ENCODE data around the gene TGFBI.

The TGFBI gene

DNA sequence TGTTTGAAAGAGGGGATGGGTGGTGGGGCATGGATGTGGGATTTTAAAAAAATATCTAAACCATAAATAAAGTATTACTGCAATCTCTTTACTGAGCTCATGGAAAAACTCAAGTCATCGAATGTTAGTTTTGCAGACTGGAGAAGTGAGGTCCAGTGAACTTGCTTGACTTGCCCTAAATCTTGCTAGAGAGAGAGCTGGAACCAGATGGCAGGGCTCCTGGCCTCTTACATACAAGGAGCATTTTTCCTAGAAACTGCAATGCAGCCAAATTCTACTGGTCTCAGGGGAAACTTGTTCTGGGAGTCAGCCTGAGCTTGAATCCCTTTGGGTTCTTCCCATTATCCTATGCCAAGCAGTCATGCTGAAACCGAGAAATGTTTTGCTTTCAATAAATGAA is 2.9 kb upstream of the TGFBI start:
- DNase-seq (ENCODE audit: low read depth in 2 of 2, low spot score in 1 of 2) = no peak

- DNase-seq (ENCODE audit: low read depth in 2 of 2, low spot score in 1 of 2) = no peak
These were observed 2.2 kb upstream of the TGFBI start for GRCh38 chr5:136026636-136027035.

DNA sequence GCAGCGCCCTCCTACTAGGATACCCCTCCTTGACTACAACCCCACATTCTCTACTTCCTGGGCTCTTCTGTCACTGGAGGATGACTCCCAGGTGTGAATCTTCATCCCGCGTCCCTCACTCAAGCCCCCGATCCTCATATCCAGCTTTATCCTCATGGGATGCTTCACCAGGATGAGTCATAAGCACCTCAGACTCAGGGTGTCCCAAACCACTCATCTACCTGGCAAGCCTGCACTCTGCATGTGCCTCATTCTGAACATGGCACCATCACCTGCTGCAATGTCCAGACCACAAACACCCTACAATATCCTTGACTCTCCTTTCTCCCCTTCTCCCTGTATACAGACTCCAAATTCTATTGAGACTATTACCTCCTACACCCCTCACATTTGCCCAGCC is 1.5 kb upstream of the TGFBI start:
- no peak for DNase-seq (ENCODE audit: low read depth in 2 of 2, low spot score in 1 of 2)

DNA sequence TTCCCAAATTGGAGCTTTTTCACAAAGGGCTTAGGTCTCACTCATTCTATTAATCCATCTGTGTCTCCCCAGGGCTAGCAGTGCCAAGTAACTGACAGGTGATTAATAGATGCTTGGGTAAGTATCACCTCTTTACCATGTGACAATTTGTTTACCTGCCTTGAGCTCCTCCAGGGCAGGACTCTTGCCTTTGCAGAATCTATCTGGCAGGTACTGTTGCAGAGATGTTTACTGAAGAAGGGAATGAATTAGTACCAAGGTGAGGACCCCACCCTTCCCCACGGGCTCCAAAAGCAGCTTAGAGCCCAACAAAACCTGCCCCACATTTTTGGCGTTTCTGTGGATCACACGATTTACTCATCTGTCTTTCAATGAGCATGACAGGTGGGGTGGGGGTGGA is 698 bp upstream of the TGFBI start:
- no peak for DNase-seq (ENCODE audit: low read depth in 2 of 2, low spot score in 1 of 2)

DNA sequence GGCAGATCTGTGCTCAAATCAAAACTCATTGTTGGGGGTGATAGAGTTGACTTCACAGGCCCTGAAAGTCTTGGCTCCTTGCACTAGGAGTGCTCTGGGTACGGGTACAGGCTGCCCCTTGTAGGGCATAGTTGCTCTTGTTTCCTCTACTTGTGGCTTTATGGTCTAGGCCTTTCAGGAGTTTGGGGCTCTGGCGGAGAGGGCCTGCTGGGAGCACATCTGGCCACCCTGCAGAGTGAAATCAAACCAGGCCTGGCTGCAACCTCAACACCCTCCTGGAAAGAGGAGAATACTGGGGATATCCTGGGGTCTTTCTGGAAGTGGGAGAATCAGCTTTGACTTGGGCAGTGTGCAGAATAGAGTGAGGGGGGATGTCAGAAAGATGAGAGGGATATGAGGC is 1.5 kb downstream of the TGFBI start:
- DNase-seq (ENCODE audit: low read depth in 2 of 2, low spot score in 1 of 2) = no peak

DNA sequence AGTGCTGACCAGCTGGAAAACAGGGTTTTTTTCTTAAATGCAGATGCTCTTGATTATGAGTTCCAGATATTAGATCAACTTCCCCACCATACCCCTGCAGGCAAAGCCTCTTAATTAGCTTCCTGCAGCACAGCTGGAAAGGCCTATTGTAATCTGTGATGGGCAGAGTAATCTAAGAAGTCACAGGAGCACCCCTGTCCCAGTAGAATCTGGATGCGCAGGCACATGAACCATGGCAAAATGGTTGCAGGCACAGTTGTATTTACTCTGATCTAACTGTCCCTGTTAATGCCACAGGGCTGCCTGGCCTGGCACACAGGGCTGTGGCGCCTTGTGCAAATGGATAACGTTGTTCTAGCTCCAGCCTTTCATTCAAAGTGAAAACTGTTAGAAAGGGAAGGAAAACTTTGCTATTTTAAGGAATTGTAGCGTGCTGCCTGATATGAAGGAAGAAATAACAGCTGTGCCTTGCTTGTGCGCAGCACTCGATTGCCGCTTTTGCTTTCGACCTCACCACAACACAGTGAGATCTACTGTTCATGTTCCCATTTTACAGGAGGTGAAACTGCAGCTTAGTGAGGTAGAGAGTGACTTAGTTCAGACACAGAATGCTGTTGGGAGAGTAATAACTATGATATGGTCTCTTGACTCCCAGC is 2.3 kb downstream of the TGFBI start:
- DNase-seq (ENCODE audit: low read depth in 2 of 2, low spot score in 1 of 2) = no peak

GRCh38 chr5:136031711-136032110 is 2.9 kb downstream of the TGFBI start:
- no peak for DNase-seq (ENCODE audit: low read depth in 2 of 2, low spot score in 1 of 2)

DNA sequence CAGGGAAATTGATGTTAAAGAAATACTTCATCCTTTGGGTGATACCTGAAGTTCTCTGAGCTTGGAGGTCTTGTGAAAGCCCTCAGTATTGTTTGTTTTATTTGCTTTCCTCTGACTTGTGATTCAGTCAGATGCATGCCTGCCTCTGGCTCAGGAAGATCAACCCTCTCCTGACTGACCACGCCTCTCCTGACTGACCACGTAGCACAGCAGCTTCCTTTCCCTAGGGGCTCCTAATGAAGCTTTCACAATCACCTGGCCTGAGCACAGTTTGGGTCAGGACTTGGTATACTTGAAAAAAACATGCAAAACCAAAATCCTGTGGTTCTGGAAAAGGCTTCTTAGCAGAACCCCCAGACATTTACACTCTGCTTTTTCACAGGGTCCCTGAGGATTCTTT is 3.8 kb downstream of the TGFBI start:
- no peak for DNase-seq (ENCODE audit: low read depth in 2 of 2, low spot score in 1 of 2)

DNA sequence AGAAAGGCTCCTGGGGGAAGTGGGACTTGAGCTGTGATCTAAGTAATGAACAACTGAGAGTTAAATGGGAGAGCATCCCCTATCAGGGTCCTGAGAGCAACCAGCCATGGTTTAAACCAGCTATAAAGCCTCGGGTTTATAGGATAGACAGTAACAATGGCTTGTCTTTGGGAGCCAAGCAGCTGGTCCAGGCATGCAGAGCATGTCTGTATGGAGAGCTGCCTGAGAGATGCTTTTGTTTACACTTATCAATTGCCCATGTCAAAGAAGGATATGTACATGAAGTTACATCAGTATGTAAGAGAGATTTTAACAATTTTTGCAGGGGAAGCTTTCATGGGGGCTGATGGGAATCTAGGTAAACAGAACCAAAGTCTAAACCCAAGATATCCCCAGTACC is 4.4 kb downstream of the TGFBI start:
- DNase-seq (ENCODE audit: low read depth in 2 of 2, low spot score in 1 of 2) = no peak

DNA sequence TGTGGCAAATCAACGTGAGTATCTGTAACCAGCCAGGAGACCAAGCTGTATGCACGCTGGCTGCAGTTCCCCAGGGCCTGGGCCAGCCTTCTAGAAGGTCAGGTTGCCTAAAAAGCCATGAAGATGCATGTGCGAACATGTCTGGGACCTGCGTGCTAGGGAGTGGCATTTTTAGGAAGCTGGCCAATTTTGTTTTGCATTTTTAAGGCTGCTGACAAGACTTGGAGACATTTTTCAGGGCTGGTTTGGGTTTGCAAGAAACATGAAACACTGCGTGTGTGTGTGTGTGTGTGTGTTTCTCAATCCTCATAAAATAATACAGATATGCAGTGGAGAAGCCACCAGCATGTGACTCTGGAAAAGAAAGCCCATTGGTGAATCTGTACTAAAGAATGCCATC is 5.1 kb downstream of the TGFBI start:
- no peak for DNase-seq (ENCODE audit: low read depth in 2 of 2, low spot score in 1 of 2)

- DNase-seq (ENCODE audit: low read depth in 2 of 2, low spot score in 1 of 2) = no peak
These were observed 5.7 kb downstream of the TGFBI start for GRCh38 chr5:136034492-136034891.

GRCh38 chr5:136034984-136035383 is 6.2 kb downstream of the TGFBI start:
- no peak for DNase-seq (ENCODE audit: low read depth in 2 of 2, low spot score in 1 of 2)

GRCh38 chr5:136035837-136036236 is 7.0 kb downstream of the TGFBI start:
- no peak for DNase-seq (ENCODE audit: low read depth in 2 of 2, low spot score in 1 of 2)

- no peak for DNase-seq (ENCODE audit: low read depth in 2 of 2, low spot score in 1 of 2)
These were observed 7.6 kb downstream of the TGFBI start for GRCh38 chr5:136036293-136036911.

DNA sequence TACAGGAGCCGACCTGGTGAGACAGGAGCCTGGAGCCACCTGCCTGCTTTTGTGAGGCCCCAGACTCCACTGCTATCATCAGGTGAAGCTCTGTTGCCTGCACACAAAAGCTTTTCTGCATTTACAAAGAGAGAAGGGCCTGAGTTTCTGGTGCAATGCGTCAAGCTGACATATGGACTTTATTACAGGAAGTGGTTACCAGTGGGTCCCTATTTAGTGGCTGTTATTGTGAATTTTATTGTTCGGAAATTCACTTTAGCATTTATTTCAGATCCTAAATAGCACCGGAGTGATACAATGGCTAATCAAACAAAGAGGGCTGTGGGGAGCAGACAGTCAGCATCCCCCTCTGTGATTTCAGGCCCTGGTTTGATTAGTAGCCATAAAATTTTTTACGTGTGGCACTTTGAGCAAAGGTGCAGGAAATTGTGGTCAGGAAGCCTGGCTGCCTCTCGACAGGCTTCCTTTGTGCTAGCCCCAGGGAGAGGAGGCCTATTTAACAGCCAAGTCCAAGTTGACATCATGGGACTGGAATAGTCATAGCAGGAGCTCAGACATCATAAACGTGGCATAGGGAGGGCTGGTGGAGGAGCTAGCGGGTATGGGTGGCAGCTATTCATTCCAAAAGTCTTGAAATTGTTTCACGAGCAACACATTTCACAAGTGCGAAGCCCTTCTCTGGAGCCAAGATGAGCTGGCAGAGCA is 8.4 kb downstream of the TGFBI start:
- DNase-seq (ENCODE audit: low read depth in 2 of 2, low spot score in 1 of 2) = no peak

DNA sequence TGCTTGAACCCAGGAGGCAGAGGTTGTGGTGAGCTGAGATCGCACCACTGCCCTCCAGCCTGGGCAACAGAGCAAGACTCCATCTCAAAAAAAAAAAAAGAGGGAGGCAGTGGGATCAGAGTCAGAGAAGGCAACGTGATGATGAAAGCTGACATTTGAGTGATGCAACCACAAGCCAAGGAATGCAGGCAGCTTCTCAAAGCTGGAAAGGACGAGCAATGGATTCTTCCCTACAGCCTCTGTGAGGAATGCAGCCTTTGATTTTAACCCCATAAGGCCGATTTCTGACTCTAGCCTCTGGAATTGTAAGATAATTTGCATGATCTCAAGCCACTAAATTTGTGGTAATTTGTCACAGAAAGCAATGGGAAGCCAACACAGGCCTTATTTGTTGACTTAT is 9.8 kb downstream of the TGFBI start:
- DNase-seq (ENCODE audit: low read depth in 2 of 2, low spot score in 1 of 2) = no peak

DNA sequence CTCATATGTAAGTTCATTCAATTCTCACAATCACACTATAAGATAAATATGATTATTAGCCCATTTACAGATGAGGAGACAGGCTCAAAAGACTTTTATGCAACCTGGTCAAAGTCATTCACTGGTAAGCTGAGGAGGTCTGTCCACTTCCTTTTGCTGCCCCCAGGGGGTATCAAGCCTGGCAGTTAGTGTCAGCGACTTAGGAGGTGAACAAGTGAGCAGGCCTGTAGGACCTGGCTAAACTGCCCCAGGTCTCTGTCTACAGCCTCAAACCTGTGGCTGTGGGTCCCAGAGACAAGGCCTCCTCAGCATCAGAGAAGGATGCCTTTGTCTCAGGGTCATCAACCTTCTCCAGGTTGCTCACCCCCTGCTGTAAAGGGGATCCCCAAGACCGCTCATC is 10.4 kb downstream of the TGFBI start:
- DNase-seq (ENCODE audit: low read depth in 2 of 2, low spot score in 1 of 2) = no peak

DNA sequence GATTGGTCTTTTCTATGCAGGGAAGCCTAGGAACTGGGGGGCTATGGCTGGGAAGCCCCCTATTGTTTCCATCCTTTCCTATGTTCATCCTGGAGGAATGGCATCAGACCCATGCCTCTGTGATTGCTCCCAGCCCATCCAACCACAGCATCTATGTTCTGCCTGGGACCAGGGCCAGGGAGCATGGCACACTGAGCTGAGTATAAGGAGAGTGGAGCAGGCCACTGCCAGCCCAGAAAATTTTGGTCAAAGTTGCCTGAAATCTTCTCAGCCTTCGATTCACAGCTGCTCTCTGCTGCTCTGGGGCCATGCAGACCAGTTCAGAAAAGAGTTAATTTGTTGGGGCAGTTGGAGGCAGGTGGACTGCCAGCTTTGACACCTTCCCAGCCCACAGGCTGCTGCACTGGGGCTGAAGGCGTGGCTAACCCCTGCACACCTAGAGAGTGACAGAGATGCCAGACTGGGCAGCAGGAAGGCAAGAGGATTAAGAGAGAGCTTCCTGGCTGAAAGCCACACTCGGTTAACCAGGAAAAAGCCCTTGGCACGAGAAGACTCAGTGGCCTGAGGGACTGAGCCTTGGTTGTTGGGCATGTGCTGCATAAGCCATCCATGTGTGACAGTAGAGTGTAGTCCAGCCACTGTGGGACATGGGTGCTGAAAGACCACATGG is 12.1 kb downstream of the TGFBI start:
- no peak for DNase-seq (ENCODE audit: low read depth in 2 of 2, low spot score in 1 of 2)

- DNase-seq (ENCODE audit: low read depth in 2 of 2, low spot score in 1 of 2) = no peak
These were observed 13.4 kb downstream of the TGFBI start for GRCh38 chr5:136042156-136042555.

DNA sequence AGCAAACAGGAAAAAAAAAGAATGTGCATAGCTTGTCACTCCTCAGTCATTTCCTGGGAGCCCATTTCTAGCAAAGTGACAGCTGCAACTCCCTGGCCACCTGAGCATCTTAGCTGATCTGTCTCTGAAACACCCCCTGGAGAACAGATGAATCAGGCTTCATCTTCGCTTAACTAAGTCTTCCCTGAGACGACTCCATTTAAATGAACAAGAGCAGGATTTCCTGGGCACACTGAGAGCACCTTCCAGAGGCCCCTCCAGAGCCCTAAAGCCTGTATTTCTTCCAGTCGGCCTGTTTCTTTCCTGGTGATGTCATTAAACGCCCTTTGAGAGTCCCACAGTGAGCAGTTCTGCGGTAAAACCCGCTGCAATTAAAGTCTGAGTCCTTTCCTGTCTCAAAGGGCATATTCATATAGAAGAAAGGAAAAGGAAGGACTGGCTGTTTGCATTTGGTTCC is 13.9 kb downstream of the TGFBI start:
- DNase-seq (ENCODE audit: low read depth in 2 of 2, low spot score in 1 of 2) = no peak

DNA sequence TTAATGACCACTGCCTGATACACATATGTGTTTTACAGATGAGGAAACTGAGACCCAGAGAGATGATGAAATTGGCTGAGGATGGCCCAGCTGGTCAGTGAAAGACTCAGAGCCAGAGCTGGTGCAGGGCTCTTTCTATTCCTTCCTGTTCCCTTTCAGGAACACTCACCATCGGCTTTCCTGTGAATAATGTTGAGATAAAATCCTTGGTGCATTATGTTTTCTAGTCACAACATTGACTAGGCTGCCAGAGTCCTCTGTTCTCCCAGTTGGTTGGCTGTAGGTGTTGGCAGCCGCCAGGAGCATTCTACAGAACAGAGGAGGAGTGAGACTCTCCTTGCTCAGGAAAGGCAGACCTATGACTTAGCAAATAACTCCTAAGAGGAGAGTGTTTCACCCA is 14.8 kb downstream of the TGFBI start:
- DNase-seq (ENCODE audit: low read depth in 2 of 2, low spot score in 1 of 2) = no peak

DNA sequence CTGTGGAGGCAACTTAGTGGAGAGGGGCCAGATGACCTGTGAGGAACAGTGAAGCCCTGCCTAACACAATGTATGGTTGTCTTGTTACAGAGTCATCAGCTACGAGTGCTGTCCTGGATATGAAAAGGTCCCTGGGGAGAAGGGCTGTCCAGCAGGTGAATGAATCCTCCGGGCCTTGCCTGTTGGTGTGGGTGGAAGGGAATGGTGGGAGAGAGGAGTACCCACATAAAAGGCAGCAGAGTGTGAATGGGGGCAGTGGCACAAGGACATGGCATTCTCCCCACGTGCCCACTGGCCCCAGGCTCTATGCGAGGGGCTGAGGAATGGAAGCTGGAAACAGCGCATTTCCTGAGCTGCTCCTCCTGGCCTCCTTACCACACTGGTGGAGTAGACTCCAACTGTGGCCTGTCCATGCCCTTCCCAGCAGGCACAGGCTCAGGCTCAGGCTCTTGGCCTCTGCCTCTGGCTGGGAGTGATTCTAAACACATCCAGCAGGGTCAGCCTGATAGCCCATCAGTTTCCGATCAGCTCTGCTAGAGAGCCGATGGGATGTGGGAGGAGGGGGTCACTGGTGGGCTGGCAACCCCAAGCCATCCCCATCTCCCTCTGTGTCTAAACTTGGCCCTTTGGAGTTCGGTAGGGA is 15.3 kb downstream of the TGFBI start:
- DNase-seq (ENCODE audit: low read depth in 2 of 2, low spot score in 1 of 2) = no peak

All from stimulated activated CD8-positive, alpha-beta memory T cell treated with anti-CD3 and anti-CD28 coated beads, Interleukin-4, amount 100 ng/mL, for 4 hours (primary cell).